NCI-H2107 treated with DMSO at 0.1 percent for 48 hours (cell line): ENCODE results near the gene TENM3.
A peak's percentile ranks its signal among the peaks of the same experiment; 100 is the strongest.

Experiments
- DNase-seq: peaks from one replicate; lab custom pipeline; 2025; ENCODE audit not compliant: unreplicated experiment; lab: John Stamatoyannopoulos, UW

TENM3 gene

DNA sequence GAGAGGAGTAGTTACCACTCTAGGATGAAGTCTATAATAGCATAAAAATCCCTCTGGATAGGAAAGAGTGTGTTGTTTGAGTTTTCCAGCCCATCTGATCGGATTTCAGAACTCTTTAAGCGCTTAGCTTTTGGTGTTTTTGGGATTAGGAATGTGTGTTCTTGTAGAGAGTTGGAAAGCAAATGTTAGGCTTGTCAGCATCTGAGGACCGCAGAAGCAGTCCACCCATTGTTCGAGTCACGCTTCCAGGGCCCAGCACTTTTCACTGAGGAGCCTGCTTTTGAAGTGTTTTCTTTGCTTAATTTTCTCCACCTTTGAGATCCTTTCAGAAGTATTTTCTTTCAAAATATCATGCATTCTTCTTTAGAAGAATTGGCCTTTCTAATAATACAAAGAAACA, 306.2 kb downstream of the TENM3 start:
- DNase-seq = no peak

- no peak for DNase-seq
Observed at GRCh38 chr4:182552948-182553347, 309.7 kb downstream of the TENM3 start.

DNA sequence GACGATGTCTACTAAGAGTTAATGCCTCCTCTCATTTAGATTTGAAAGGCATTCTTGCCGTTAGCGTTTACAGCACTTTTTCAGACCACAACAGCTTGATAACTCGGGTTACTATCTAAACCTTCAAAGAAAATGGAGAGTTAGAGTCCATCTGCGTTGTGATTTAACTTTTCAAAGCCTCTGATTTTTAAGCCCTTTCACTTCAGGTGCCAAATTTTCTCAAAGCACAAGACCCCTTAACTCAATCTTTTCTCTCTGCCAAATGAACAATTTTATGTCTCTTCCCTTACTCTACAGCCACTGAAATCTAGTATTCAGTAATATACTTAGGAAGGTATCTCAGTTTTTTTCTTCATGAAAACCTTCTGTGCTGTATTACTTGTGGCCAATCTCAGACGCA, 310.5 kb downstream of the TENM3 start:
- DNase-seq = no peak

GRCh38 chr4:182554736-182555135, 311.5 kb downstream of the TENM3 start:
- DNase-seq = no peak

GRCh38 chr4:182555997-182556418, 312.8 kb downstream of the TENM3 start:
- peak; percentile 18 for DNase-seq

GRCh38 chr4:182556580-182556979, 313.4 kb downstream of the TENM3 start:
- peak; percentile 23 for DNase-seq

DNA sequence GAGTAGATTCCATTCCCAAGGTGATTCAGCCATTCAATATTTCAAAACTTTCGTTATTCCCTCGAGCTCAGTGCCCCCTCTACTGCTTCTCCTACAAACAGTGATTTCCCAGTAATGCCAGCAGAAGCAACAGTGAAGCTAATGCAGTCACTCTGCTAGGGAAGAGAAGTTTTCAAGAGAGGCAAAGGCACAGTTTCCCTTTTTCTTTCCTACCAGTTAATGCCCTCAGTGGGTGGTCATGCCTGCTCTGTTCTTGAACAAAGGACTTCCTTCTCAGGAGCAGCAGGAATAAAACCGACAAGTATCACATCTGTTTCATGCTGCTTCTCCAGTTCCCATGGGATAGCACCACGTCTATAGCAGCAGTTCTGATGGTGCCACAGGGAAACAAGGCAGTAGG, 317.2 kb downstream of the TENM3 start:
- DNase-seq = peak; percentile 79

- DNase-seq = no peak
Observed at GRCh38 chr4:182562350-182562749, 319.1 kb downstream of the TENM3 start.

DNA sequence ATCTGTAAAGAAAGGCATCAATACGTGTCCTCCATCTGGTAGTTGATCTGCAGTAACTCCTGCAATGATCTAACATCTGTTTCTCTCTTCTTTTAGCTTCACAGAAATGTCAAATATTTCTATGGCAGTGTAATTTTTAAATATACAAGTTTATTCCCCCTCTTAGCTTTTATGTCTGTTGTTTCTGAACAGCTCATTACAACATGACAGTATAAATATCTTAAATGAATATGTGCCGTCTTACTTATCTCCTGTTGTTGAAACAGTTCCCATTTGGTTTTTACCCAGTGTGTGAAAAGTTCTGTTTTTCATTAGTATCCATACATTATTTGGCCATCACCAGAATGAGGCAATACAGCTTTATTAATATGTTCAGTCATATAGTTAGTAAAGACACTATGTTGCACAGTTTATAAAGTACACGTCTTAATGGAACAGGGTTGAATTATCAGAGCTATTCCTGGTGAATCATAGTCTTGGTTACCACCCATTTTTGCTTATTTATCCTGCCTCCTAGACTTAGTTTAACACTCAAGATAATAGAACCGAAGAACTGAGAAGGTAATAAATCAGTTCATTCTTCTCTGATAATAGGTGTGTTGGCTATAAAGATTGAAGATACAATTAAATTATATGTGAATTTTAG, 321.6 kb downstream of the TENM3 start:
- DNase-seq = no peak

DNA sequence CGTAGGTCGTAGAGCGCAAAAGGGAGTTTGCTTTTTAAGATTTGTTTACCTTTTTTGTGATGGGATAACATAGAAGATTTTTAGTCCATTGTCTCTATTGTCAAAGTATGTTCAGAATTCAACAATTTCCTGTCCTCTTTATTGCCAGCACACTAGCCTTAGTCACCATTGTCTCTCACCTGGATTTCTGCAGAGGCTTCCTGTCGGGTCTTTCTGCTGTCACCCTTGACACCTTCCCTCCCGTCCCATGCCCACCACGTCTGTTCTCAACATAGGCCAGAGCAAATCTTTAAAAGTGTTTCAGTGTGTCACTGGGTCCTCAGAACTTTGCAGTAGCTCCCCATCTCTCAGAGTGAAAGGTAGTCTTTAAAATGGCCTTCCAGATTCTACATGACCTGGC, 323.9 kb downstream of the TENM3 start:
- DNase-seq = no peak

DNA sequence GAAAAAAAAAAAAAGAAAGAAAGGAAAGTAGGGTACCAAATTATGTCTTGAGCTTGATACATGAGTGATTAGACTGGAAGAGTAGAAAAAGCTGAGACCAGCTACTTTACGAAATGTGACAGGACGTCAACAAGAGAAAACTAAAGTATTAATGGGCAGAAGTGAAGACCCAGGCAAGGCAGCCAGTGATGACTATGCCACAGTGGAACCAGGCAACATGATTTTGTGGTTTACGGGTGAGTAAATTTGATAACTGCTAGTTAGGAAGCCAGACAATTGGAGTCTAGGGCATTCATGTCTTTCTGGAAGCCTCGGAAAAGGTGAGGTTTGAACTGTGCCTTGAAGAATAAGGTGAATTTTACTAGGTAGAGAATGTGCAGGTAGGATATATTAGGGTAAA, 326.4 kb downstream of the TENM3 start:
- DNase-seq = peak; percentile 8

GRCh38 chr4:182574706-182575105, 331.5 kb downstream of the TENM3 start:
- no peak for DNase-seq

- no peak for DNase-seq
Observed at GRCh38 chr4:182575225-182575624, 332.0 kb downstream of the TENM3 start.

DNA sequence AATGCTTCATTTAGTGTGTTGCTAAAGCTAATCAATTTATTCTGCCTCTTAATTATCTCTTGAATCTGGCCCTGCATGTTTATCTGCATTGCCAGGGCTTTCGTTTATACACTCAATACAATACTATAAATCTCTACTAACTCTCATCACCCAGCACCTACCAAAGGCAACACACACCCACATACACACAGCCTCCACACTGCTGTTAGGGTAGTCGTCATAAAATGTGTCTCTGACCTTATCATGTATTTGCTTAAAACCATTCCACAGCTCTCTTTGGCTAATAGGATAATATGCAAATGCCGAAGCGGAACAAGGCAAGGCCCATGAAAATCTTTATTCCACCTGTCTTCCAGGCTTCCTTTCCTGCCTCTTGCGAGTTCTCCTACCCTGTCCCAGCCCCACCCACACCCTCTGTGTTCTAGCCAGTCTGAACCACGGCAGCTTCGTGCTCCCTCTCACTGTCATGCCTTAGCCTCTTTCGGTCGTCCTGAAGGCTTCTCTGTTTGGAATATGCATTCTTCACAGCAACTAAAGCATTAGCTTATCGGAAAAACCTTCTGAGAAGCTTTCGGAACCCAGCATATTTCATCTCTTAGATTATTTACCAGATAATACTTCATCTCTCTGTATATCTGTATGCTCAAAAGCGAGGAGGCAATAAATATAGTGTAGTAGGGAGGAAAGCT, 333.5 kb downstream of the TENM3 start:
- no peak for DNase-seq

DNA sequence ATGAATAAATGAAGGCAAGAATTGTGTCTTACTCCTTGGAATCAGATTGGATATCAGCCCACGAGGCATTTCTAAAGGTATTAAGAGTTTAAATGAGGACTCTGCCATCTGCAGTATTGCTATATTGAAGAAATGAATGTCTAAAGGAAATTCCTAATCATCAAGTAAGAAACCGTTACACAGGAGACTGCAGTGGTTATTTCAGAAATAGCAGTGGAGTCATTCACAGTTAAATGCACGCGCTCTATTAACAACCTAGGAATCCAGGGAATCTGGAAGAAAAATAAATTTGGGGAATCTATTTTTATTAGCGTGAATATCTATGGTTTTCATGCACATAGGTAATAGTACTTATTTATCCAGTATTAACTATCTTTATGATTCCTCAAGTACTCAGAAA, 334.2 kb downstream of the TENM3 start:
- DNase-seq = no peak

- DNase-seq = no peak
Observed at GRCh38 chr4:182578402-182578801, 335.2 kb downstream of the TENM3 start.

- DNase-seq = no peak
Observed at GRCh38 chr4:182582245-182582644, 339.0 kb downstream of the TENM3 start.

GRCh38 chr4:182583703-182584415, 340.7 kb downstream of the TENM3 start:
- DNase-seq = no peak

- DNase-seq = no peak
Observed at GRCh38 chr4:182585321-182585720, 342.1 kb downstream of the TENM3 start.

DNA sequence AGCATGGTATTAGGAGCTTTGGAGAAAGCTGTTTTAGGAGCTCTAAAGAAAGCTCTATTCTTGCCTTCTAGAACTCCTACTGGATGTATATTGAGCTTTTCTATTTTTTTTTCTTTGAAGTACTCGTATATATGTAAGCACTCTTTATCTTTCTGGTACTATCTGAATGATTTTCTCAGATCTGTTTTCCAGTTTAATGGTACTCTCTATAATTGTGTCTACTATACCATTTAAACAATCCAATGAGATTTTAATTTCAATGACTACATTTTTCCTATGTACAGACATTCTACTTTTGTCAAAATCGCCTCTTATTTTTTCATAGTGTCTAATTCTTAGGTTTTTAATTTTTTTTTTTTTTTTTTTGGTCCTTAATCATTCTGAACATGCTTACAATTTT, 345.9 kb downstream of the TENM3 start:
- DNase-seq = no peak

- DNase-seq = peak; percentile 27
Observed at GRCh38 chr4:182593402-182593801, 350.2 kb downstream of the TENM3 start.

DNA sequence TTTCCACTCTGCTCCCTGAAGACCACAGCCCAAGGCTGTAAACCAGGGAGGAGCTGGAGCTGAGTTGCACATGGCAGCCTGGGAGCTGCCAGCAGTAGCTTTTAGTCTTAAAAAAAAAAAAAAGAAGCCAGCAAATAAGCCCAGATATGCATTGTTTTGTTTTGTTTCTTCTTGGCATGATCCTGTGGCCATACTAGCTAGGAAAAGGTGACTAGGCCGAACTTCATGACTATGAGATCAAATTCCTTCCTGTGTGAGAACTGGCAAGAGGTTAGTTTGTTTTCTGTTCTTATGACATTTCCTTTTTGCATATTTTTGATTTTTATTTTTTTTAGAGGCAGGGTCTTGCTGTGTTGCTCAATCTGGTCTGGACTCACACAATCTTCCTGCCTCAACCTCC, 350.7 kb downstream of the TENM3 start:
- no peak for DNase-seq
